Measurements from ENCODE around the gene ANKZF1. TPM values are rescaled to one million over a fixed set of nuclear protein-coding genes. Genes with fewer than 3 reads are reported as not detected.

Gene ANKZF1
- polyA plus RNA-seq, 4 donors = 28.0 to 76.6 (median 51.3) TPM

GRCh38 chr2:219207884-219208740 lies 21.5 kb upstream of the ANKZF1 start:
- DNase-seq (ENCODE audit: low read depth in 4 of 4, low spot score in 3 of 4) = no peak

- DNase-seq (ENCODE audit: low read depth in 4 of 4, low spot score in 3 of 4) = no peak
Measured at GRCh38 chr2:219209236-219210195, 20.1 kb upstream of the ANKZF1 start.

GRCh38 chr2:219210196-219210885 lies 19.3 kb upstream of the ANKZF1 start:
- DNase-seq (ENCODE audit: low read depth in 4 of 4, low spot score in 3 of 4) = no peak

GRCh38 chr2:219210886-219211362 lies 18.7 kb upstream of the ANKZF1 start:
- DNase-seq (ENCODE audit: low read depth in 4 of 4, low spot score in 3 of 4) = no peak

GRCh38 chr2:219213026-219213415 lies 16.6 kb upstream of the ANKZF1 start:
- DNase-seq (ENCODE audit: low read depth in 4 of 4, low spot score in 3 of 4) = no peak

GRCh38 chr2:219213486-219214071 lies 16.0 kb upstream of the ANKZF1 start:
- no peak for DNase-seq (ENCODE audit: low read depth in 4 of 4, low spot score in 3 of 4)

- DNase-seq (ENCODE audit: low read depth in 4 of 4, low spot score in 3 of 4) = no peak
Measured at GRCh38 chr2:219214141-219214540, 15.5 kb upstream of the ANKZF1 start.

- DNase-seq (ENCODE audit: low read depth in 4 of 4, low spot score in 3 of 4) = no peak
Measured at GRCh38 chr2:219214786-219215185, 14.8 kb upstream of the ANKZF1 start.

- no peak for DNase-seq (ENCODE audit: low read depth in 4 of 4, low spot score in 3 of 4)
Measured at GRCh38 chr2:219215871-219216534, 13.6 kb upstream of the ANKZF1 start.

GRCh38 chr2:219216535-219216915 lies 13.1 kb upstream of the ANKZF1 start:
- DNase-seq (ENCODE audit: low read depth in 4 of 4, low spot score in 3 of 4) = no peak

GRCh38 chr2:219218217-219218731 lies 11.3 kb upstream of the ANKZF1 start:
- DNase-seq (ENCODE audit: low read depth in 4 of 4, low spot score in 3 of 4) = no peak

GRCh38 chr2:219218732-219219701 lies 10.6 kb upstream of the ANKZF1 start, which contains the start of gene ABCB6:
Gene ABCB6, minus strand, starts transcription at chr2:219218958. Its CDS starts 285 bp downstream, at chr2:219218673.
- peak; percentile 80 to 89 (median 84) for DNase-seq (ENCODE audit: low read depth in 4 of 4, low spot score in 3 of 4)

GRCh38 chr2:219219784-219220532 lies 9.6 kb upstream of the ANKZF1 start:
- DNase-seq (ENCODE audit: low read depth in 4 of 4, low spot score in 3 of 4) = no peak

GRCh38 chr2:219220652-219221402 lies 8.8 kb upstream of the ANKZF1 start:
- no peak for DNase-seq (ENCODE audit: low read depth in 4 of 4, low spot score in 3 of 4)

GRCh38 chr2:219221957-219222518 lies 7.6 kb upstream of the ANKZF1 start:
- DNase-seq (ENCODE audit: low read depth in 4 of 4, low spot score in 3 of 4) = no peak

- DNase-seq (ENCODE audit: low read depth in 4 of 4, low spot score in 3 of 4) = no peak
Measured at GRCh38 chr2:219223831-219224610, 5.6 kb upstream of the ANKZF1 start.
